ENCODE results near the gene RYR2.

DNA sequence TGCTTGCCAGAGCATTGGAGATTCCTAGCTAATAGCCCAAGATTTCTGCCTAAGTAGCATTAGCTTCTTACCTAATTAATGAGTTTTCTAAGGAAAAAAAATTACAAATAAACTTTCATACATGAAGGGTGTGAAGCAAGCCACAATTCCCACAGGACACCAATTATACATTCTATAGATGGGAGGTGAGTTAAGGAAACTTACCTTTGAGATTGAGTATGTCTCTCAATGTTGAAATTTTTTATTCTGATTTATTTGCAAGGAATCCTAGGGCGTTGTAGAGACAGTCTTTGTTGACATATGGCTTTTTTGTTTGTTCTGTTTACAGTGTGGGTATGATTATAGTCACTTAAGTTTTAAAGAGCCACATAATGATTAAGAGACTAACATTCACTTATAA is 313.0 kb downstream of the RYR2 start:
- TF ChIP-seq POLR2A (IDR thresholded peaks at IDR 0.05; ENCODE audit: low read depth, low read length) (no peak), TAF1 (IDR thresholded peaks at IDR 0.05; ENCODE audit: borderline replicate concordance, low read depth, low read length) (no peak)
